Measurements from ENCODE around the gene PANK4.

The PANK4 gene

GRCh38 chr1:2489615-2490014 lies 36.8 kb downstream of the PANK4 start:
- Histone ChIP-seq H4K8ac (ENCODE audit: low read depth, low read length) (no peak overlapping the region), H3K27me3 (ENCODE audit: insufficient read depth, low read length, poor library complexity) (no peaks in the 10 kb centered on the region), H2AK5ac (ENCODE audit: low read length) (no peak overlapping the region), H4K5ac (ENCODE audit: low read length) (no peak overlapping the region), H2BK5ac (ENCODE audit: low read length) (no peak overlapping the region), H3K23ac (ENCODE audit: low read length) (no peak overlapping the region), H3K18ac (ENCODE audit: low read length) (no peak overlapping the region), H3K79me1 (ENCODE audit: low read length) (no peaks in the 10 kb centered on the region), H3K79me2 (ENCODE audit: control insufficient read depth, insufficient read depth, low read length) (no peaks in the 10 kb centered on the region), H3K4me3 (ENCODE audit: low read length) (no peak overlapping the region), H3K36me3 (ENCODE audit: control insufficient read depth, insufficient read depth, low read length) (no peaks in the 10 kb centered on the region), H3K4me2 (ENCODE audit: low read length) (no peak overlapping the region), H3K4me1 (ENCODE audit: control insufficient read depth, low read depth, low read length) (no peaks in the 10 kb centered on the region), H2BK15ac (replicated peaks; ENCODE audit: low read depth) (no peak overlapping the region), H3K56ac (ENCODE audit: low read length) (no peak overlapping the region), H3K9ac (ENCODE audit: low read length) (no peak overlapping the region), H2BK120ac (ENCODE audit: low read depth, low read length) (no peak overlapping the region), H3K27ac (ENCODE audit: low read depth, low read length) (no peak overlapping the region), H3K4ac (ENCODE audit: low read depth, low read length) (no peak overlapping the region)
- no peak for DNase-seq
- no CpG with 5 or more reads among the region's 14 CpGs for WGBS (ENCODE audit: extremely low coverage, insufficient coverage, low lambda C conversion rate)

- Histone ChIP-seq H3K79me1 (ENCODE audit: low read length) (no peaks in the 10 kb centered on the region), H3K27ac (ENCODE audit: low read depth, low read length) (no peak overlapping the region), H3K4me2 (ENCODE audit: low read length) (no peak overlapping the region), H4K8ac (ENCODE audit: low read depth, low read length) (no peak overlapping the region), H2BK5ac (ENCODE audit: low read length) (no peak overlapping the region), H3K79me2 (ENCODE audit: control insufficient read depth, insufficient read depth, low read length) (no peaks in the 10 kb centered on the region), H3K27me3 (ENCODE audit: insufficient read depth, low read length, poor library complexity) (no peaks in the 10 kb centered on the region), H2AK5ac (ENCODE audit: low read length) (no peak overlapping the region), H4K5ac (ENCODE audit: low read length) (no peak overlapping the region), H2BK120ac (ENCODE audit: low read depth, low read length) (no peak overlapping the region), H3K18ac (ENCODE audit: low read length) (no peak overlapping the region), H2BK15ac (replicated peaks; ENCODE audit: low read depth) (no peak overlapping the region), H3K4me3 (ENCODE audit: low read length) (no peak overlapping the region), H3K9ac (ENCODE audit: low read length) (no peak overlapping the region), H3K4me1 (ENCODE audit: control insufficient read depth, low read depth, low read length) (no peaks in the 10 kb centered on the region), H3K56ac (ENCODE audit: low read length) (no peak overlapping the region), H3K4ac (ENCODE audit: low read depth, low read length) (no peak overlapping the region), H3K36me3 (ENCODE audit: control insufficient read depth, insufficient read depth, low read length) (no peaks in the 10 kb centered on the region), H3K23ac (ENCODE audit: low read length) (no peak overlapping the region)
- WGBS (ENCODE audit: extremely low coverage, insufficient coverage, low lambda C conversion rate) = no CpG with 5 or more reads among the region's 2 CpGs
- DNase-seq = no peak
These were observed 37.7 kb downstream of the PANK4 start for GRCh38 chr1:2488688-2489087.

- Histone ChIP-seq H3K23ac (ENCODE audit: low read length) (no peak overlapping the region), H3K4me2 (ENCODE audit: low read length) (no peak overlapping the region), H2BK15ac (replicated peaks; ENCODE audit: low read depth) (no peak overlapping the region), H3K9ac (ENCODE audit: low read length) (no peak overlapping the region), H4K5ac (ENCODE audit: low read length) (no peak overlapping the region), H3K4me3 (ENCODE audit: low read length) (no peak overlapping the region), H4K8ac (ENCODE audit: low read depth, low read length) (no peak overlapping the region), H3K4me1 (ENCODE audit: control insufficient read depth, low read depth, low read length) (no peaks in the 10 kb centered on the region), H2AK5ac (ENCODE audit: low read length) (no peak overlapping the region), H3K27me3 (ENCODE audit: insufficient read depth, low read length, poor library complexity) (no peaks in the 10 kb centered on the region), H2BK120ac (ENCODE audit: low read depth, low read length) (no peak overlapping the region), H3K36me3 (ENCODE audit: control insufficient read depth, insufficient read depth, low read length) (no peaks in the 10 kb centered on the region), H3K4ac (ENCODE audit: low read depth, low read length) (no peak overlapping the region), H2BK5ac (ENCODE audit: low read length) (no peak overlapping the region), H3K56ac (ENCODE audit: low read length) (no peak overlapping the region), H3K27ac (ENCODE audit: low read depth, low read length) (no peak overlapping the region), H3K79me2 (ENCODE audit: control insufficient read depth, insufficient read depth, low read length) (no peaks in the 10 kb centered on the region), H3K79me1 (ENCODE audit: low read length) (no peaks in the 10 kb centered on the region), H3K18ac (ENCODE audit: low read length) (no peak overlapping the region)
- no CpG with 5 or more reads among the region's 9 CpGs for WGBS (ENCODE audit: extremely low coverage, insufficient coverage, low lambda C conversion rate)
- no peak for DNase-seq
These were observed 39.8 kb downstream of the PANK4 start for GRCh38 chr1:2486558-2486957.

GRCh38 chr1:2486041-2486440 lies 40.4 kb downstream of the PANK4 start:
- Histone ChIP-seq H3K4ac (ENCODE audit: low read depth, low read length) (no peak overlapping the region), H2AK5ac (ENCODE audit: low read length) (no peak overlapping the region), H4K5ac (ENCODE audit: low read length) (no peak overlapping the region), H3K56ac (ENCODE audit: low read length) (no peak overlapping the region), H3K36me3 (ENCODE audit: control insufficient read depth, insufficient read depth, low read length) (no peaks in the 10 kb centered on the region), H3K79me2 (ENCODE audit: control insufficient read depth, insufficient read depth, low read length) (no peaks in the 10 kb centered on the region), H2BK5ac (ENCODE audit: low read length) (no peak overlapping the region), H2BK15ac (replicated peaks; ENCODE audit: low read depth) (no peak overlapping the region), H3K4me3 (ENCODE audit: low read length) (no peak overlapping the region), H3K18ac (ENCODE audit: low read length) (no peak overlapping the region), H3K9ac (ENCODE audit: low read length) (no peak overlapping the region), H3K23ac (ENCODE audit: low read length) (no peak overlapping the region), H3K4me2 (ENCODE audit: low read length) (no peak overlapping the region), H4K8ac (ENCODE audit: low read depth, low read length) (no peak overlapping the region), H3K4me1 (ENCODE audit: control insufficient read depth, low read depth, low read length) (no peaks in the 10 kb centered on the region), H3K27ac (ENCODE audit: low read depth, low read length) (no peak overlapping the region), H3K27me3 (ENCODE audit: insufficient read depth, low read length, poor library complexity) (no peaks in the 10 kb centered on the region), H2BK120ac (ENCODE audit: low read depth, low read length) (no peak overlapping the region), H3K79me1 (ENCODE audit: low read length) (no peaks in the 10 kb centered on the region)
- no peak for DNase-seq
- no CpG with 5 or more reads among the region's 4 CpGs for WGBS (ENCODE audit: extremely low coverage, insufficient coverage, low lambda C conversion rate)

- Histone ChIP-seq H3K79me1 (ENCODE audit: low read length) (no peaks in the 10 kb centered on the region), H3K4ac (ENCODE audit: low read depth, low read length) (no peak overlapping the region), H2BK5ac (ENCODE audit: low read length) (no peak overlapping the region), H2BK15ac (replicated peaks; ENCODE audit: low read depth) (no peak overlapping the region), H3K27ac (ENCODE audit: low read depth, low read length) (no peak overlapping the region), H3K4me3 (ENCODE audit: low read length) (no peak overlapping the region), H3K79me2 (ENCODE audit: control insufficient read depth, insufficient read depth, low read length) (no peaks in the 10 kb centered on the region), H2AK5ac (ENCODE audit: low read length) (no peak overlapping the region), H3K56ac (ENCODE audit: low read length) (no peak overlapping the region), H4K5ac (ENCODE audit: low read length) (no peak overlapping the region), H3K27me3 (ENCODE audit: insufficient read depth, low read length, poor library complexity) (no peaks in the 10 kb centered on the region), H4K8ac (ENCODE audit: low read depth, low read length) (no peak overlapping the region), H3K23ac (ENCODE audit: low read length) (no peak overlapping the region), H3K4me1 (ENCODE audit: control insufficient read depth, low read depth, low read length) (no peaks in the 10 kb centered on the region), H2BK120ac (ENCODE audit: low read depth, low read length) (no peak overlapping the region), H3K36me3 (ENCODE audit: control insufficient read depth, insufficient read depth, low read length) (no peaks in the 10 kb centered on the region), H3K4me2 (ENCODE audit: low read length) (no peak overlapping the region), H3K9ac (ENCODE audit: low read length) (no peak overlapping the region), H3K18ac (ENCODE audit: low read length) (no peak overlapping the region)
- WGBS (ENCODE audit: extremely low coverage, insufficient coverage, low lambda C conversion rate) = no CpG with 5 or more reads among the region's 16 CpGs
- DNase-seq = no peak
These were observed 42.4 kb downstream of the PANK4 start for GRCh38 chr1:2483970-2484369.

- no peak for DNase-seq
- no peak overlapping the region for H3K18ac ChIP-seq (ENCODE audit: low read length)
These were observed 43.4 kb downstream of the PANK4 start for GRCh38 chr1:2483026-2483425.

More at GRCh38 chr1:2483026-2483425, 43.4 kb downstream of the PANK4 start:
- no CpG with 5 or more reads among the region's 13 CpGs for WGBS (ENCODE audit: extremely low coverage, insufficient coverage, low lambda C conversion rate)
- H3K27me3 ChIP-seq (ENCODE audit: insufficient read depth, low read length, poor library complexity) = no peaks in the 10 kb centered on the region
- no peak overlapping the region for H2BK5ac ChIP-seq (ENCODE audit: low read length)
- H3K36me3 ChIP-seq (ENCODE audit: control insufficient read depth, insufficient read depth, low read length) = no peaks in the 10 kb centered on the region
- no peaks in the 10 kb centered on the region for H3K4me1 ChIP-seq (ENCODE audit: control insufficient read depth, low read depth, low read length)
- H3K27ac ChIP-seq (ENCODE audit: low read depth, low read length) = no peak overlapping the region
- no peak overlapping the region for H3K56ac ChIP-seq (ENCODE audit: low read length)
- no peak overlapping the region for H3K9ac ChIP-seq (ENCODE audit: low read length)
- no peak overlapping the region for H2BK15ac ChIP-seq (replicated peaks; ENCODE audit: low read depth)
- no peak overlapping the region for H3K4me2 ChIP-seq (ENCODE audit: low read length)
- H2AK5ac ChIP-seq (ENCODE audit: low read length) = no peak overlapping the region
- no peaks in the 10 kb centered on the region for H3K79me2 ChIP-seq (ENCODE audit: control insufficient read depth, insufficient read depth, low read length)
- H3K4me3 ChIP-seq (ENCODE audit: low read length) = no peak overlapping the region
- no peak overlapping the region for H4K8ac ChIP-seq (ENCODE audit: low read depth, low read length)
- H3K4ac ChIP-seq (ENCODE audit: low read depth, low read length) = no peak overlapping the region
- H3K79me1 ChIP-seq (ENCODE audit: low read length) = no peaks in the 10 kb centered on the region
- H2BK120ac ChIP-seq (ENCODE audit: low read depth, low read length) = no peak overlapping the region
- no peak overlapping the region for H4K5ac ChIP-seq (ENCODE audit: low read length)
- no peak overlapping the region for H3K23ac ChIP-seq (ENCODE audit: low read length)

Measured in mesendoderm (in vitro differentiated cells).